GM19025 (cell line): Measurements from ENCODE around the gene KIAA2012.

ENCODE experiments used
- ATAC-seq: cut with Tn5 transposase; IDR thresholded peaks from one replicate; pipeline ENCODE4 v1.9.1; 2021; ENCODE audit warnings: mild to moderate bottlenecking, low read depth, moderate library complexity; ENCODE audit not compliant: unreplicated experiment

KIAA2012 gene

GRCh38 chr2:202251494-202251893 is 178.4 kb downstream of the KIAA2012 start:
- ATAC-seq, result no peak
